Superior temporal gyrus (tissue), 1 donor: ENCODE data around the gene PTPRN2.
"Not testable (repeated sequence)": the region's sequence is repeated elsewhere in the genome, so short reads cannot be mapped to it uniquely, and the experiment has no call there.

Experiments used
- DNase-seq: peaks from one replicate; pipeline ENCODE4 v3.0.0-alpha.2; 2016; ENCODE audit errors: extremely low spot score

Gene PTPRN2

DNA sequence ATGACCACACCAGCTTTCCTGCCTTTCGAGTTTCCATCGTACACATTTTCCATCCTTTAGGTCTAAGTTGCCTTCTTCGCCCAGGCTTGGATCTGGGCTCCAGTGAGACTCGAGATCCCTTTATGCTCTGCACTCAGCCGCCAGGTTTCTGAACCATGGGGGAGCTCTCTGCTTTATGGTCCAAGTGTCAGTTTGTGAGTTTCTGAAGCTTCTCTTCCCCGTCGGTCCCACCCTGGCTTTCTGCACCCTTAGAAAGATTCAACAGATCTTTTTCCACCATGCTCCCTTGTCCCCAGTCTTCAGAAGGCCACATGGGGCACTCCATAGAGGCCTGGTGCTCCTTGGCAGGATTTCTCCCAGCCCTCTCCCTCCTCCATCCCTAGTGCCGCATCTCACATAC lies 402.0 kb downstream of the PTPRN2 start:
- DNase-seq, result no peak

DNA sequence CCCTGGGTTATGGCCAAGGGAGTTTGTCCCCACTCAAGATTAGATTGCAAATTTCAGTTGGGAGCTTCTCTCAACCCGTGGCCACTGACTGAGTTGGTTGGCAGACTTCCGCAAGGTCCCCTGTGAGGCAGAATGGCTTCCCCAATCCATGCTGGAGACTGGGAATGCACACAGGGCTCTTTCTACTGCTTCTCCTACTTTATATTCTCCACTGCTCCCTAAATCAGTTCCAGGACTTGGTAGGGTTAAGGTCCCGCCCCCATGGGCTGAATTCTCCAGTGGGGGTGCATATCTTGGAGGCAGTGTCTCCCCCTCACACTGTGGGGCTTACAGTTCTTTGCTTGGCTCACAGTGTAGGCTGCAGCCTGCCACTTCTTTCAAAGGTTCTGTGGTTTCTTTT lies 404.2 kb downstream of the PTPRN2 start:
- DNase-seq, result no peak

- no peak for DNase-seq
Measured at GRCh38 chr7:158176561-158177173, 411.0 kb downstream of the PTPRN2 start.

GRCh38 chr7:158175779-158176178 lies 411.8 kb downstream of the PTPRN2 start:
- no peak for DNase-seq

DNA sequence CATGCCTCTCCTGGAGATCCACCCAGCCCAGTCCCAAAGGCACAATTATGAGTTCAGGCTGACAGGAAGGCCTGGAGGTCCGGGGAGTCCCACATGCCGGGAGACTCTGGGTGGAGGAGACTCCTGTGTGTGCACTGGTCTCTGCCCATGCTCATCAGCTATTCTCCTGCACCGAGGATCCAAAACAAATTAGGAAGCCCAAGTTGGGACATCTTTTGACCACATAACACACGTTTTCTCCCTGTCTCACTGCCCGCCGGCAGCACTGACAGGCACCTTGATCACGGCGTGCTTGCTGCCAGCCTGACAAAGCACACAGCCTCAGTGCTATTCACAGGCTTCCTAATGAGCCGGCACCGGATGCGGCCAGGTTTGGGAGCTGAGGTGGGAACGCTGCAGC lies 412.7 kb downstream of the PTPRN2 start:
- no peak for DNase-seq

DNA sequence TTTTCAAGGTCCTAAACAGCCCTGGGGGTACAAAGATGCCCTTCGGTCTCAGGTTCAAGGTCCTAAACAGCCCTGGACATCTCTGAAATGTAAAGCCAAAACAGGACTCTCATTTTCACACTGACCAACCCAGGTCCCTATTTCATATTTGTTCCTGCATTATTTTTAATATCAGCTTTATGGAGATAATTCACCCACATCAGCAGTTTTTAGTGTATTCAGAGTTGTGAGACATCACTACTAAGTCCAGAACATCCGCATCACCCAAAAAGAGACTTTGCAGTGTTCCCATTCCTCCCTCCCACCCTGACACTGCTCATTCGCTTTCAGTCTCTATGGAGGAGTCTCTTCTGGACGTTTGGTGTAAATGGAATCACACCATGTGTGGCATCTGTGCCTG lies 420.2 kb downstream of the PTPRN2 start:
- DNase-seq, result no peak

GRCh38 chr7:158166386-158167340 lies 421.0 kb downstream of the PTPRN2 start:
- DNase-seq, result no peak

- DNase-seq, result no peak
Measured at GRCh38 chr7:158165711-158166110, 421.9 kb downstream of the PTPRN2 start.

DNA sequence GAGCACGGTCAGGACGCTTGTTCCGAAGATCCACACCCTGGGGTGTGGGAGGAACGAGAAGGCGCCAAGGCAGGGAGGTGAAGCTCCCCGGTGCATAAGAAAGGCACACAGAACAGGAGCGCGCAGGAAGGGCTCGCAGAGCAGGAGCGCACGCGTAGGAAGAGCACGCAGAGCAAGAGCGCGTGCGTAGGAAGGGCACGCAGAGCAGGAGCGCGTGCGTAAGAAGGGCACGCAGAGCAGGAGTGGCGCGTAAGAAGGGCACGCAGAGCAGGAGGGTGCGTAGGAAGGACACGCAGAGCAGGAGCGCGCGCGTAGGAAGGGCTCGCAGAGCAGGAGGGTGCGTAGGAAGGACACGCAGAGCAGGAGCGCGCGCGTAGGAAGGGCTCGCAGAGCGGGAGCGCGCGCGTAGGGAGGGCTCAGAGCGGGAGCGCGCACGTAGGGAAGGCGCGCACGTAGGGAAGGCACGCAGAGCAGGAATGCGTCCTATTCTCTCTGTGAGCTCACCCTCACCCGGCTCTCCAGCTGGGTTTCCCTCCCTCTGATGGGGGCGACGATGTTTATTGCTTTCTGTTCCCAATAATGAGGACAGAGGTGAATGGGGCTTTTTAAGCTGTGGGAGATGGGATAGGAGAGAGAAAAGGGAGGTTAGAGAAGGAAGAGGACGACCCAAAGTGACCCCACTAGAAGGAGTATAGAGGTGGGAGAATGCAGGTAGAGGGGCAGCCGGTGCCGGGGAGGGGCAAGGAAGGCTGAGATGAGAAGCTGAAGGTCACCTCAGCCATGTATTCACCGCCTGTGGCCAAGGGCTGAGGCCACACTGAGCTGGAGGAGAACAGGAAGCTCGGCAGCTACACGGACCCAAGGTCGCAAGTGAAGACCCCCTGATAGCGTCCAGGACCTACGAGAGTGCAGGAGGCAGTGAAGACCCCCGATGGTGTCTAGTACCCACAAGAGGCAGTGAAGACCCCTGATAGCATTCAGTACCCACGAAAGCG lies 423.2 kb downstream of the PTPRN2 start:
- peak; percentile 29 for DNase-seq

DNA sequence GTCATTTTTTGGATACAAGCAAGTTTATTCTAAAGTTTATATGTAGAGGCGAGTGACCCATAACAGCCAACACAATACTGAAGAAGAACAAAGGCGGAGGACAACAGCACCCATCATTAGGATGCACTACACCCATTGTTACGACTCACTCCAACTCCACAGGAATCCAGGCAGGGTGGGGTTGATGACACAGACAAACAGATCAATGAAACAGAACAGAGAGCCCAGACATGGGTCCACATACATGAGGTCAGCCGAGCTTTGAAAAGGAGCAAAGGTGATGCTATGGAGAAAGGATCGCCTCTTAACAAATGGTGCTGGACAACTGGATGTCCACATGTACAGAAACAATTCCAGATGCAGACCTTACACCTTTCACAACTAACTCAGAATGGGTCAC lies 426.4 kb downstream of the PTPRN2 start:
- no peak for DNase-seq

- DNase-seq, result no peak
Measured at GRCh38 chr7:158160199-158160598, 427.4 kb downstream of the PTPRN2 start.

DNA sequence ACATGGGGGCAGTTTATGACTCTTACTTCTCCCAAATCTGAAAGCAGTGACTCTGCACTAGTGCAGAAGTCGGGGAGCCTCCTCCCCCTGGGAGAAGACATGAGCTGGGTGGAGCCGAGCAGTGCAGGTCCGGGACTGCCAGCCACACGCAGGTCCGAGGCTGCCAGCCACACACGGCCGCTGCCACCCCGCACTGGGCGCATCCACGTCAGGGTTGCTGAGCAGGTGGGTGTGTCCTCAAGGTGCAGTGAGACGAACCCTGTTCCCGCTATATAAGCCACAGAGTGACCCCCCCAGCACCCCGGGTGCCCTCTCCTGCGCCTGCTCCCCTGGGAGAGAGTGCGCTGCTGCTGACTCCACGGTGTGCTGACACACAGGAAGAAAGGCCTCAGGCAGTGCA lies 430.2 kb downstream of the PTPRN2 start:
- no peak for DNase-seq

GRCh38 chr7:158151273-158151672 lies 436.4 kb downstream of the PTPRN2 start:
- not testable (repeated sequence) for DNase-seq

- no peak for DNase-seq
Measured at GRCh38 chr7:158150234-158150633, 437.4 kb downstream of the PTPRN2 start.

DNA sequence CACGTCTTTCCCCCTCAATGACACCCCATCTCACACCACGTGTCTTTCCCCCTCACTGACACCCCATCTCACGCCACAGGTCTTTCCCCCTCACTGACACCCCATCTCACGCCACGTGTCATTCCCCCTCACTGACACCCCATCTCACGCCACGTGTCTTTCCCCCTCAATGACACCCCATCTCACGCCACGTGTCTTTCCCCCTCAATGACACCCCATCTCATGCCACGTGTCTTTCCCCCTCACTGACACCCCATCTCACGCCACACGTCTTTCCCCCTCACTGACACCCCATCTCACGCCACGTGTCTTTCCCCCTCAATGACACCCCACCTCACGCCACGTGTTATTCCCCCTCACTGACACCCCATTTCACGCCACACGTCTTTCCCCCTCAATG lies 440.2 kb downstream of the PTPRN2 start:
- not testable (repeated sequence) for DNase-seq

- no peak for DNase-seq
Measured at GRCh38 chr7:158145370-158145769, 442.3 kb downstream of the PTPRN2 start.

DNA sequence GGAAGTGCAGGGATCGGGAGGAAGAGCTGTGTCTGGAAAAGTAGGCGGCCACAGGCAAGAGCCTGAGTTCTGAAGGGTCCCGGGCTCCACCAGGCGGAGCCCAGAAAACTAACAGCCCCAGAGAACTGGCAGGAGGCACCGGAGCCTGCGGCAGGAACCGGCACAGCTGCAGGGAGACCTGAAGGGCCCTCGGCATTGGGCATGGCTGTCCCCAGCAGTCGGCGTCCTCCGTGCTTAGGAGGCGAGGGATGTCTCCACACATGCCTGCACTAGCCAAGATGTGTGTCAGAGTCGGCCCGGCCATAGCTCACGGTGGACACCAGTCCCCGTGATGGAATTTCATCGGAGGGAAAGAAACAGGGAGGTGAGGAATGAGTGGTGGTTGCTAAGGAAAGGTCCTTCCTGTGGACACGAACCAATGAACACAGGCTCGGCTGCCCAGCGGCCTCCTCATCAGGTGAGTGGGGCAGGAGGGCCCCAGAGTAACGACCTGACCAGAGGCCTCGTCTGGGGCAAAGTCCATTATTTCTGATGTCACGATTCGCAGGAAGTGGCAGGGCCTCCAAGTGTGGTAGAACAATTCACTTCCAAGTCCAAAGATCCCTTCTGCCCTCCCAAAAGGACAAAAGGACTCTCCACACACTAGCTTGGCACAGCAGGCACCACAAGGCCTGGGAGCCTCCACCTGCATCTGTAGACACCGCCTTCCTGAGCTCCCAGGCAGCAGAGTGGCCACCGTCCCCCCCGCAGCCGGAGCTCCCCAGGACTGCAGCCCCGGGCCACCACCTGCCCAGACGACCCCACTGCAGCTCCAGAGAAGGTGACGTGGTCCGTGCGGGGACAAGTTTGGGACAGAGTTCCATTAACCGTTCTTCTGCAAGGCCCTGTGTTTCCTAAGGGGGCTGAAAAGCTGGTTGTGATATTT lies 444.2 kb downstream of the PTPRN2 start:
- no peak for DNase-seq

DNA sequence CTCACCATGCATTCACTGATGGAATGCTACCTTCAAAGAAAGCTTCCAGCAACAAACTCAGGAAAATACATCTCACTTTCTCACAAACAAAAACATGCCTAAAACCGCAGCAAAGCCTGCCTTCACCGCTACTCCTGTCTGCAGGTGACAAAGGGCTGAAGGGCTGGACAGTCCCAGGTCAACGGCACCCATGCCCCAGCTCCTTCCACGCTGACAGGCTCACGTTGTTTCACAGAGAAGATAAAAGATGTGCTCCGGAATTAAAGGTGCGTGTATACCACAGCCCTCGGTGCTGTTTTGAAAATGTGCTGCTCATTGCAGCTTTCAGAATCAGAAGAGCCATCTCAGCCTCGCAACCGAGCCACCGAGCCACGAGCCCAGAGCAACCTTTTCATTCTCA lies 445.0 kb downstream of the PTPRN2 start:
- no peak for DNase-seq

DNA sequence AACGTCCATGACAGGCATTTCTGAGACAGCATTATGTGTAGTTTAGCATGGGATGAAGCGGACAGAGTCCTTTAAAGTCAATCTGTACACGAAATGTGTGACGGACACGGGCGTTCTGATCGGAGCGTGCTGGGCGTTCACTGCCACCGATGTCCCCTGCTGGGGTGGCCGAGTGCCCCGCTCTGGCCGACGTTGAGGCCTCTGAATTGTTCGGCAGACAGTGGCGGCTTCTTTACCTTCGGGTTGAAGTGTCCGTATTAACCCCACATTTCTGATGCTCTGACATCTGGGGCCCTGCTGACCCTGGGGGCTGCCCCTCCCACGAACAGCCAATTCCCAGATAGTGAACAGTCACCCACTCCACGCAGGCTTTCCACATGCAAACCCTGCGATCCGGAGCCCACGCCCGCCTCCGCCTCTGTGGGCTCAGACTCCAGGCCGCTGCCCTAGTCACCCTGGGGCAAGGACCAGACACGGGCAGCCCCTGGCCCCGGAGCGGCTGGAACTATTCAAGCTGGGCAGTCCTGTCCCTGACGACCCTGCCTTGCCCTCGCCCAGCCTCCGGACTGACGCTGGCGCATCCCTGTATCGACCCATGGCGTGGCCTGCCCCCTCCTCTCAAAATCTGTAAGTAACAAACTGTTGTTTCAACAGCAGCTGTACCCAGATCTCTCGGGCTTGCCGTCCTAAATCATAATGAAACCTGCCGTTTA lies 445.7 kb downstream of the PTPRN2 start:
- DNase-seq, result no peak

DNA sequence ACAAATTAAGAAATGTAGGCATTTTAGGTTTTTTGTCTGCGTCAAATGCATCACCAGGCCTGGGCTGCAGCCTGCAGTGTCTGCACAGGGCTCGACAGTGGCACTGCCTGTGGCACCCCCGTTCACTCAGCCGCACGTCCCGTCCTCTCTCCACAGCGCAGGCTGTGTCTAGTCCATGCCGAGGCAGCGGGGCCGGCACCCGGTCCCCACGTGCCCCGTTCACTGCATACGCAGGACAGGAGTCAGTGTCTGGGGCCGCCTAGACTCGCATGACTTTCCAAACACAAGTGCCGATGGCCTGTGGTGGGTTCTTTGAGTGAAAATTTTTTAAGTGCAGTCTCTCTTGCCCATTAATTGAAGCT lies 446.4 kb downstream of the PTPRN2 start:
- no peak for DNase-seq
